HepG2 (cell line): ENCODE results near the gene NOTO. TPM values are rescaled to one million over a fixed set of nuclear protein-coding genes. Genes with fewer than 3 reads are reported as not detected.

ENCODE experiments used
- ELF1 ChIP-seq: sonication (generic); formaldehyde crosslinking; IDR thresholded peaks from 2 replicates; pipeline ENCODE4 v1.4.0; 2020; ENCODE audit warnings: missing genetic modification reagents
- EP300 ChIP-seq, 3 experiments: sonication (generic) in 1 of 3; formaldehyde crosslinking in 1 of 3; IDR thresholded peaks; 2 replicates each; pipeline versions ENCODE4 v1.5.1 to v1.6.1; 2011 to 2020; ENCODE audit warnings: low read depth in 2 of 3, low read length in 2 of 3, borderline replicate concordance in 1 of 3, improper control_type of control experiment in 1 of 3, mild to moderate bottlenecking in 1 of 3, missing genetic modification reagents in 1 of 3, moderate library complexity in 1 of 3
- ISL2 ChIP-seq: sonication (generic); formaldehyde crosslinking; IDR thresholded peaks from 2 replicates; pipeline ENCODE4 v1.5.0; 2020; ENCODE audit warnings: missing genetic modification reagents
- POLR2AphosphoS2 ChIP-seq: IDR thresholded peaks from 2 replicates; pipeline ENCODE4 v1.6.1; 2011; ENCODE audit warnings: low read depth, low read length, improper control_type of control experiment
- RXRA ChIP-seq: sonication (generic); formaldehyde crosslinking; IDR thresholded peaks from 2 replicates; pipeline ENCODE4 v1.5.1; 2020; ENCODE audit warnings: missing genetic modification reagents
- SOX6 ChIP-seq, 2 experiments: fragments of 450-650 bp in 1 of 2; sonication (generic) in 1 of 2; formaldehyde crosslinking in 1 of 2; IDR thresholded peaks; 2 replicates each; pipeline versions ENCODE4 v1.4.0 to v1.6.1; 2017 to 2020; ENCODE audit warnings: antibody characterized with exemption in 1 of 2, mild to moderate bottlenecking in 1 of 2, missing genetic modification reagents in 1 of 2
- YEATS2 ChIP-seq: sonication (generic); formaldehyde crosslinking; IDR thresholded peaks from 2 replicates; pipeline ENCODE4 v1.4.0; 2020; ENCODE audit warnings: missing genetic modification reagents, borderline replicate concordance
- ZNF230 ChIP-seq: sonication (generic); formaldehyde crosslinking; IDR thresholded peaks from 2 replicates; pipeline ENCODE4 v1.4.0; 2020; ENCODE audit warnings: mild to moderate bottlenecking, missing genetic modification reagents
- ZNF549 ChIP-seq: sonication (generic); formaldehyde crosslinking; IDR thresholded peaks from 2 replicates; pipeline ENCODE4 v1.5.0; 2020; ENCODE audit warnings: missing genetic modification reagents
- polyA plus RNA-seq, 8 experiments: library from polyadenylated mRNA; depleted of rRNA in 3 of 8; stranded (reverse) in 7 of 8; unstranded in 1 of 8; fragments of >200 nt; fragmentation: Illumina TruSeq in 4 of 8; extraction: Trizol in 4 of 8; gene quantifications; 2 replicates each; pipeline versions ENCODE4 v1.2.1 to v1.2.3, GENCODE V29; 2011 to 2016; ENCODE audit warnings: low read depth in 4 of 8, missing spikeins in 1 of 8, mixed read lengths in 1 of 8; ENCODE audit not compliant: insufficient read depth in 1 of 8
- total RNA-seq, 5 experiments: library from RNA; depleted of rRNA; stranded (reverse); fragments of >200 nt; fragmentation: Illumina TruSeq; extraction: Trizol; gene quantifications; 2 replicates each; pipeline ENCODE4 v1.2.3, GENCODE V29; 2016; ENCODE audit warnings: low read depth in 1 of 5
- TF ChIP-seq, protein P1 (sequence below), 2 experiments: sonication (generic) in 1 of 2; formaldehyde crosslinking in 1 of 2; IDR thresholded peaks; 2 replicates each; pipeline versions ENCODE4 v1.4.0 to v1.6.1; 2018 to 2020; ENCODE audit warnings: missing genetic modification reagents in 2 of 2, borderline replicate concordance in 1 of 2, low read depth in 1 of 2, mild to moderate bottlenecking in 1 of 2, missing biosample characterization in 1 of 2
- TF ChIP-seq, protein P2 (sequence below): sonication (generic); formaldehyde crosslinking; conservative IDR thresholded peaks from 2 replicates; pipeline ENCODE4 v1.4.0; 2020; ENCODE audit warnings: missing genetic modification reagents
- TF ChIP-seq, protein P3 (sequence below): sonication (generic); formaldehyde crosslinking; IDR thresholded peaks from 2 replicates; pipeline ENCODE4 v1.8.0; 2022; ENCODE audit warnings: mild to moderate bottlenecking, missing genetic modification reagents, moderate library complexity
- TF ChIP-seq, protein P4 (sequence below): IDR thresholded peaks from 2 replicates; pipeline ENCODE4 v1.6.1; 2016
- TF ChIP-seq, protein P5 (sequence below): sonication (generic); formaldehyde crosslinking; IDR thresholded peaks from 2 replicates; pipeline ENCODE4 v1.4.0; 2020; ENCODE audit warnings: missing genetic modification reagents

Gene NOTO
- total and polyA plus RNA-seq, 2 of the 13 experiments (the other 11 are each of a cell fraction or from before 2014, with no cell fraction given): not detected

DNA sequence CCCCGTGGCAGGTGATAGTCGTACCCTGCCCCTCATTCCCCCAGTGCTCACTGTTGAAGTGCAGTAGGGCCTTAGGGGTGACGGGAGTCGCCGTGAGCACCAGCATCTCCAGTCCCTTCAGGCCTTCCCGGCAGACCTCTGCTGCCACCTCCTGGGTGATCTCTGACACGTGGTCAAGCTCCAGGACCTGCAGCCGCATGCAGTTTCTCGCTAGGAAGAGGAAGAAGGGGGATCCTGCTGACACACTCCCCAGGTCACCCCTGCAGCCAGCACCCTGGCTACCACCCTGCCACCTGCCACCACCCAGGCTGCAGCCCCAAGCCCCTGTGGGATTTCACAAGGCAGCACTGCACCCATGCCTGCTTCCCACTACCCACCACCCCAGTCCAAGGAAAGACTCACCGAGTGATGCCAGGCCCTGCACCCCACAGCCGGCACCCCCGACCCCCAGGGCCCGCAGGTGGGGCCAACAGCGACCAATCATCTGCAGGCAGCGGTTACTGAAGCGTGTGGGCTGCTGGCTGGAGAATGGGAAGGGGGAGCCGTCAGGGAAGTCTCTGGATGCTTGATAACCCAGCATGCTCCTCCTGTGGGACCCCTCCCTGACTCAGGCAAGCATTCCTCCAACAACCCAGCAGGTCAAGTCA, 58.1 kb downstream of the NOTO start (continued):
- TF ChIP-seq, protein P1, sequence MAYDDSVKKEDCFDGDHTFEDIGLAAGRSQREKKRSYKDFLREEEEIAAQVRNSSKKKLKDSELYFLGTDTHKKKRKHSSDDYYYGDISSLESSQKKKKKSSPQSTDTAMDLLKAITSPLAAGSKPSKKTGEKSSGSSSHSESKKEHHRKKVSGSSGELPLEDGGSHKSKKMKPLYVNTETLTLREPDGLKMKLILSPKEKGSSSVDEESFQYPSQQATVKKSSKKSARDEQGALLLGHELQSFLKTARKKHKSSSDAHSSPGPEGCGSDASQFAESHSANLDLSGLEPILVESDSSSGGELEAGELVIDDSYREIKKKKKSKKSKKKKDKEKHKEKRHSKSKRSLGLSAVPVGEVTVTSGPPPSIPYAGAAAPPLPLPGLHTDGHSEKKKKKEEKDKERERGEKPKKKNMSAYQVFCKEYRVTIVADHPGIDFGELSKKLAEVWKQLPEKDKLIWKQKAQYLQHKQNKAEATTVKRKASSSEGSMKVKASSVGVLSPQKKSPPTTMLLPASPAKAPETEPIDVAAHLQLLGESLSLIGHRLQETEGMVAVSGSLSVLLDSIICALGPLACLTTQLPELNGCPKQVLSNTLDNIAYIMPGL (CRISPR knock-in tag; IDR thresholded peaks at IDR 0.05; ENCODE audit: borderline replicate concordance in 1 of 2, low read depth in 1 of 2): peak; percentile 36 to 53; a peak in 1 of 4 replicates
- TF ChIP-seq, protein P2, sequence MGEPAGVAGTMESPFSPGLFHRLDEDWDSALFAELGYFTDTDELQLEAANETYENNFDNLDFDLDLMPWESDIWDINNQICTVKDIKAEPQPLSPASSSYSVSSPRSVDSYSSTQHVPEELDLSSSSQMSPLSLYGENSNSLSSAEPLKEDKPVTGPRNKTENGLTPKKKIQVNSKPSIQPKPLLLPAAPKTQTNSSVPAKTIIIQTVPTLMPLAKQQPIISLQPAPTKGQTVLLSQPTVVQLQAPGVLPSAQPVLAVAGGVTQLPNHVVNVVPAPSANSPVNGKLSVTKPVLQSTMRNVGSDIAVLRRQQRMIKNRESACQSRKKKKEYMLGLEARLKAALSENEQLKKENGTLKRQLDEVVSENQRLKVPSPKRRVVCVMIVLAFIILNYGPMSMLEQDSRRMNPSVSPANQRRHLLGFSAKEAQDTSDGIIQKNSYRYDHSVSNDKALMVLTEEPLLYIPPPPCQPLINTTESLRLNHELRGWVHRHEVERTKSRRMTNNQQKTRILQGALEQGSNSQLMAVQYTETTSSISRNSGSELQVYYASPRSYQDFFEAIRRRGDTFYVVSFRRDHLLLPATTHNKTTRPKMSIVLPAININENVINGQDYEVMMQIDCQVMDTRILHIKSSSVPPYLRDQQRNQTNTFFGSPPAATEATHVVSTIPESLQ: no peak
- TF ChIP-seq YEATS2 (CRISPR knock-in tag) (no peak), ISL2 (CRISPR knock-in tag) (no peak), SOX6 (IDR thresholded peaks at IDR 0.05) (no peak), SOX6 (CRISPR knock-in tag; IDR thresholded peaks at IDR 0.05) (peak; percentile 21; the same call in 1 of the 2 replicates), EP300 (IDR thresholded peaks at IDR 0.05; ENCODE audit: low read depth in 2 of 2, low read length in 2 of 2) (no peak), EP300 (CRISPR knock-in tag; IDR thresholded peaks at IDR 0.05; ENCODE audit: borderline replicate concordance) (no peak), POLR2AphosphoS2 (no peak), ELF1 (CRISPR knock-in tag) (peak; percentile 38; the same call in 1 of the 2 replicates), RXRA (CRISPR knock-in tag) (0 out of 2 replicates have a peak, but pooled peaks have one; percentile 29), ZNF549 (CRISPR knock-in tag) (no peak), ZNF230 (CRISPR knock-in tag) (no peak)
- TF ChIP-seq, protein P3, sequence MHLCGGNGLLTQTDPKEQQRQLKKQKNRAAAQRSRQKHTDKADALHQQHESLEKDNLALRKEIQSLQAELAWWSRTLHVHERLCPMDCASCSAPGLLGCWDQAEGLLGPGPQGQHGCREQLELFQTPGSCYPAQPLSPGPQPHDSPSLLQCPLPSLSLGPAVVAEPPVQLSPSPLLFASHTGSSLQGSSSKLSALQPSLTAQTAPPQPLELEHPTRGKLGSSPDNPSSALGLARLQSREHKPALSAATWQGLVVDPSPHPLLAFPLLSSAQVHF (CRISPR knock-in tag): no peak
- TF ChIP-seq, protein P4, sequence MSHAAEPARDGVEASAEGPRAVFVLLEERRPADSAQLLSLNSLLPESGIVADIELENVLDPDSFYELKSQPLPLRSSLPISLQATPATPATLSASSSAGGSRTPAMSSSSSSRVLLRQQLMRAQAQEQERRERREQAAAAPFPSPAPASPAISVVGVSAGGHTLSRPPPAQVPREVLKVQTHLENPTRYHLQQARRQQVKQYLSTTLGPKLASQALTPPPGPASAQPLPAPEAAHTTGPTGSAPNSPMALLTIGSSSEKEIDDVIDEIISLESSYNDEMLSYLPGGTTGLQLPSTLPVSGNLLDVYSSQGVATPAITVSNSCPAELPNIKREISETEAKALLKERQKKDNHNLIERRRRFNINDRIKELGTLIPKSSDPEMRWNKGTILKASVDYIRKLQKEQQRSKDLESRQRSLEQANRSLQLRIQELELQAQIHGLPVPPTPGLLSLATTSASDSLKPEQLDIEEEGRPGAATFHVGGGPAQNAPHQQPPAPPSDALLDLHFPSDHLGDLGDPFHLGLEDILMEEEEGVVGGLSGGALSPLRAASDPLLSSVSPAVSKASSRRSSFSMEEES (CRISPR knock-in tag): 0 out of 2 replicates have a peak, but pooled peaks have one; percentile 55
- TF ChIP-seq, protein P5, sequence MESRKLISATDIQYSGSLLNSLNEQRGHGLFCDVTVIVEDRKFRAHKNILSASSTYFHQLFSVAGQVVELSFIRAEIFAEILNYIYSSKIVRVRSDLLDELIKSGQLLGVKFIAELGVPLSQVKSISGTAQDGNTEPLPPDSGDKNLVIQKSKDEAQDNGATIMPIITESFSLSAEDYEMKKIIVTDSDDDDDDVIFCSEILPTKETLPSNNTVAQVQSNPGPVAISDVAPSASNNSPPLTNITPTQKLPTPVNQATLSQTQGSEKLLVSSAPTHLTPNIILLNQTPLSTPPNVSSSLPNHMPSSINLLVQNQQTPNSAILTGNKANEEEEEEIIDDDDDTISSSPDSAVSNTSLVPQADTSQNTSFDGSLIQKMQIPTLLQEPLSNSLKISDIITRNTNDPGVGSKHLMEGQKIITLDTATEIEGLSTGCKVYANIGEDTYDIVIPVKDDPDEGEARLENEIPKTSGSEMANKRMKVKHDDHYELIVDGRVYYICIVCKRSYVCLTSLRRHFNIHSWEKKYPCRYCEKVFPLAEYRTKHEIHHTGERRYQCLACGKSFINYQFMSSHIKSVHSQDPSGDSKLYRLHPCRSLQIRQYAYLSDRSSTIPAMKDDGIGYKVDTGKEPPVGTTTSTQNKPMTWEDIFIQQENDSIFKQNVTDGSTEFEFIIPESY: peak; percentile 85
